GM18498 (cell line): ENCODE data around the gene CLEC3B.

ENCODE experiments used
- ATAC-seq: cut with Tn5 transposase; IDR thresholded peaks from one replicate; pipeline ENCODE4 v1.9.1; 2021; ENCODE audit warnings: mild to moderate bottlenecking, moderate library complexity; ENCODE audit not compliant: unreplicated experiment

Gene CLEC3B

DNA sequence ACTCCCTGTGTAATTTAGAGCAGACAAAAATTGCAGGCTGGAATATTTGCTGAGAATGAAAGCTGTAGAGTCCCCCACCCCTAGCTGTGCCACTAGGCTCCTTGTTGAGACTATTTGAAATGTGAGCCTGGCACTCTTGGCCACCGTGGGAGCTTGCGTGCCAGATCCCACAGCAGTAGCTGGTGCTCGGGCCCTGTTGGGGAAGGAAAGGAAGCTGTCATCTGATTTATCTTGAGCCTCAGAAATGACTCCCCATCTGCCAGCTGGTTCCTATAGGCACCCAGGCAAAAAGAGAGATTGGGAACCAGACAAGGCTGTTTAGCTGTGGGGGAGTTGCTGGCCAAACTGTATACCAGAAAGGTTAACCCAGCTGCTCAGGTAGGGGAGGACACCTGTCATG, 23.4 kb upstream of the CLEC3B start:
- ATAC-seq, result no peak

DNA sequence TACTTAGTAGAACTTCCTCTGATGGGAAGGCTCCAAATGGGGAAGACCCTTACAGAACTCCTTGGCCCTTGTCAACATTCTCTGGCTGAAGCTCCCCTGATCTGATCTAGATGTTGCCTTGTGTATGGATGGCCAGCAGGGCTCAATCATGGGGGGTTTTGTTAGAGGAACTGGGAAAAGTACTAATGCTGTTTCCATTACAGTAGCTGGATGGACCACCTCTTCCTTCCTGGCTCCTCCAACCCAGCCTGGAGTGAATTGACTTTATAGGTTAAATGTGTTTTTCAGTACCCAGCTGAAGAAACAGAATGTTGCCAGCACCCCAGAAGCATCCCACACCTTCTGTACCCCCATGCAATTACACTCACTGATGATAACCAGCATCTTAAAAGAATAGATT, 22.7 kb upstream of the CLEC3B start:
- ATAC-seq, result no peak

DNA sequence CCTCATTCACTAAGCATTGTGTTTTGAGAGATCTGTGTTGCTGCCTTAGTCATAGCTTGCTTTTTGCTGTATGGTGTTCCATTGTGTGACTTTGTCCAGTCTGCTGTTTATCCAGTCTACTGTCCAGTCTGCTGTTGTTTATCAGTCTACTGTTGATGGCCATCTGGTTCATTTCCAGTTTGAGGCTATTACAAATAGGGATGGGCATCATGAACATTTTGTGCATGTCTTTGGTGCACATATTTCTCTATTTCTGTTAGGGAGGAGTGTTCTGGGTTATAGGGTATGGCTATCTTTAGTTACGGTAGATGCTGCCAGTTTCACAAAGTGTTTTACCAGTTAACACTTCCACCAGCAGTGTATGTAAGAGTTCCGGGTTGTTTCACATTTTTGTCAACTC, 22.2 kb upstream of the CLEC3B start:
- ATAC-seq, result no peak

DNA sequence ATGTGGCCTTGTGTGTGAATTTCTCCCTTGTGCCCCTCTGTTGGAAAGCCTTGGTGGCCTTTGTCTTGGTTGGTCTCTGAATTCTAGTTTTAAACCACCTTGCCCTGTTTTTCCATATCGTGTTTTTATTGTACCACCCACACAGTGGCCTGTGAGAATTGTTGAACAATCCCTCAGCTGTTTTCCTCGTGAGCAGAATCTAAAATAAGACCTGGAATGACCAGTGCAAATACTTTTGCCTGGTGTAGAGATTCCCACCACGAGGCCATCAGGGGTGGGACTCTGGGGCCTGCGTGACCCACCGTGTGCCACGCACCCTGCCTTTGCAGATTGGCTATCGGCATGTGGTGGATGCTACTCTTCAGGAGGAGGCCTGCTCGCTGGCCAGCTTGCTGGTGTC, 19.0 kb upstream of the CLEC3B start:
- no peak for ATAC-seq

DNA sequence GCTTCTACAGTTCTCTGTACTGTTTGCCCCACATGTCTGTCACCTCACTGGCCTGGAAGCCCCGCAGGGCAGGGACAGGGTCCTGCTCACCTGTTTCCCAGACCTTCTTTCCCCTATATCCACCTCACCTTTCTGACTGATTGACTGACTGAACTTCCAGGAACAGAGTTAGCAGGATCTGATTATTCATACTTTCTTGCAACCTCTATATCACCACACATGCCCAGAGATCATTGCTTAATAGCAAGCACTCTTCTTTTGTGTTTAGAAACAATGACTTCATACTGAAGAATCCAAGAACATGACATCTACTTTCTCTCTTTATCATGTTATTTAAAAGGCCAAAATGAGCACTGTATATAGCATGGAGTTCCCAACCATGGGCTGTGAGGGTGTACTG, 18.0 kb upstream of the CLEC3B start:
- ATAC-seq, result no peak

DNA sequence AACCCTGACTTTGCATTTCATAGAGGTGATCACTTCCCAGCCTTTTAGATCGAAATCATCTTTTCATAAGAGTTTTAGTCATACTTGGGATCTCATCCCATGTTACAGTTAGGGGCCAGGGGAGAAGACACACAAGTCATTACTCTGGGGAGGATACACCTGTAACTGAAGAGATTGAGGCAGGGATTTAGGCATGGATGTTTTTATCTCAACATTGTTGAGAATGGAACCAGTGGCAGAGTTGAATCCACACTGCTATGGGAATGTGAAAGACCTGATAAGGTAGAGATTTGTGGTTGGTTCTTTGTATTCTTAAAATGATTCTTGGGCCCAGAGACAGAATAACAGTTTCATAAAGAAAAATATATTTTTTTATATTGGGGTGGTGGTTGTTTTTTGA, 16.2 kb upstream of the CLEC3B start:
- no peak for ATAC-seq

DNA sequence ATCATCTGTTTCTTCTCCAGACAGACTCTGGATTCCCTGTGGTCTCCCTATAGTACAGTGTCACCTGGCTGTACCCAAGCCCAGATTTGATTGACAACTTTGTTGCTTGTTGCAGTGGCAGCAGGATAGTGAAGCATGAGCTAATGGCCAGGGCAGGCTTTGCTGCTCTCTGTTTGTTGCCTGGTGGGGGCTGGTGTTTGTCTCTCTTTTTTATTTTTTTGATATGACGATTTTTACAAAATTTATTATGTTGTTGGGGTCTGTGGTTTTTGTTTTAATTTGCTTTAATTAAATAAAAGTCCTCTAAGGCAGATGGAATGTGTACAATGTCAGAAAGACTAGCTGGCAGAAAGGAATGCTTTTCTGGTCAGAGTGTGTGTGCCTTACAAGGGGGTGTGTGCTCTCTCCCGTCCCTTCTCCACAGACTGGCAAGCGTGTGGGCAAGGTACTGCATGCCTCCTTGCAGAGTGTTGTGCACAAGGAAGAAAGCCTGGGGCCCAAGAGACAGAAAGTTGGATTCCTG, 15.2 kb upstream of the CLEC3B start:
- ATAC-seq, result no peak

DNA sequence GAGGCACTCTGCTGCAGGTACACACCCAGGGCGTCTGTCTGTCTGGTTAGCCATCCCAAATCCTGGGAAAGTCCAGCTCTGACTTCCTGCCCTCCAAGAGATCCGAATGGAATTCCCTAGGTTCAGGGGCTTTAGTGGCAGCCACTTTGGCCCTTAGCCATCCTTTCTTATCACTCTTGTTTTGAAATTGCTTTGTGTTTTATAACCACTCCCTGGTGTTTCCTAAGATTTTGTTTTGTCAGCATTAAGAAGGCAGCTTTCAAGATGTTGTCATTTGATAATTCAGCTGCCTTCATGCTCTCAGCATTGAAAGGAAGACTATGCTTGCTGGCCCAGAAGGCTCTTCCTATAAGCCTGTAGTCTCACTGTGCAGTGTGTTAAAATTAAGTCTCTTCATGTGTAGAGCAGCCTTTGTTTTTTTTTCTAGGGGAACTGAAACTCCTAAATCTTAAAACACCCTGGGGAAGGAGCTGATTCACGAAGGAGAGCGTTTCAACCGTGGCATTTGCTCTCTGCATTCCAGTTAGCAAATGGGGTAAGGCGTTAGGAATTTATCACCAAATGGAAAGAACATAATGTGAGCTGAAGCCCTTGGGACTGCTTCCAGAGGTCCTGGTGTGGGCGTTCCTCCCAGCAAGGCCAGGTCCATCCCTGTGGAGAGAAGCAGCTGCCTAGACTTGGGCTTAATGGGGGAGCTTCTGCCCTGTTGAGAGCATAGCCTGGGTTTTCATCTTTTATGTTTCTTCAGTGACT, 14.2 kb upstream of the CLEC3B start:
- no peak for ATAC-seq

DNA sequence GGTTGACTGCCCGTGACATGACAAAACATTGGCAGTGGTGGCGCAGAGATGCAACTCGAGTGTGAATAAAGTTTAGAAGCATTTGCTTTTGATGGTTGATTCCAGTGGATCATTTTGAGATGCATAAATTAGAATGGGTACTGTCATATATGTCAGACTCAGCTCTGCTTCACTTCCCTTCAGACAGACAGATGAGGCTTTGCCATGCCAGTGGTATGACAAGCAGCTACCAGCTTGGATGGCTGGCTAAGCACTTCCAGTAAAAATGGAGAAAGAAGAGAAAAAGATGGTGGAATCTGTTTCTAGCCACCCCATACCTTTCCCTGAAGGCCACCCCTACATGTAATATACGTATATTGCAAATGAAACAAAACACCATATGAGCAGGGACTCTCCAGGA, 13.5 kb upstream of the CLEC3B start:
- no peak for ATAC-seq

DNA sequence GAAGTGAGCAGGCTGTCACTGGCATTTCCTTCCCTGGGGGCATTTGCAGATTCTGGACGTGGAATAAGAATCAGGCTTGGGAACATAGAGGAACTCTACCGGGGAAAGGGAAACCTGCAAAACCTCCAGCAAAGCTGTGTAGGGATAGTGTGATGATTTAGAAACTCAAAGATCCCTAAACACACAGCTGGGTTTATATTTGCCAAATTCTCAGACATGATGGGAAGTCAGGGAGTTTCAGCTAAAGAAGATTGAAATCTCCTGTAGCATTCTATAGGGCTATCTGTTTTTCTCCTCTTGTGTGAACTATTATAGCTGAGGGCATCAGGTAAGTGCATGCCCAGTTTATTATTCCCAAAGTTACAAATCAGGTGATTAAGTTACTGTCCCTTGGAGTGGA, 9.2 kb upstream of the CLEC3B start:
- ATAC-seq, result no peak

DNA sequence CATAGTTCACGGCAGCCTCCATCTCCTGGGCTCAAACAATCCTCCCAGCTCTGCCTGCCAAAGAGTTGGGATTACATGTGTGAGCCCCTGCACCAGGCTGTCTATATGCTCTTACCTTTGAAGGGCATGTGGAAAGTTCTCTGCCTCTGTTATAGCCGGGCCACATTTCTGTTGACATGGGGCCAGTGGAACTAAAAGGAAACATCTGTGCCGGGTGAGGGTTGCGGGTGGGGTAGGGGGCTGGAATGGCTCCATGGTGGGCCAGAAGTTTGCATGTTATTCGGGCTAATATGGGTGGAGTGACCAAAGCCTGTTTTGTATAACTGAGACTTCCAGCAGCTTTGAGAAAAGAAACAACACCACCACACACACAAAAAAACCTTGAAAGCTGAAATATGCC, 8.3 kb upstream of the CLEC3B start:
- no peak for ATAC-seq

DNA sequence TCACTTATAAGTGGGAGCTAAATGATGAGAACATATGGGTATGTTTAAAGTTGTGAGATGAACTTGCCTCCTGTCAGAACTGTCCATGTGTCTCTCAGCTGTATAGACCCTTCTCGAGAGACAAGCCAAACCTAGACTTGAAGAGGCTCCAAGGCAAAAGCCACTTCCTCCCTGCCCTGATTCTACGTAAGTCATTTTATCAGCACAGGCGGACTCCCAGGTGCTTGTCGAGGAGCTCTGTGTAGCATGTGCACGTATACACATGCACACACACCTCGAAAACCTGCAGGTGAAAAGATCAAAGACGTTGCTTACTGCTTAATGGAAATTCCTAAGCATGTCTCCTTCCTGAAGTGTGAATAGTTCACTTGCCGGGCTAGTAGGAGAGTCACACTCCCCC, 5.6 kb upstream of the CLEC3B start:
- ATAC-seq, result no peak

DNA sequence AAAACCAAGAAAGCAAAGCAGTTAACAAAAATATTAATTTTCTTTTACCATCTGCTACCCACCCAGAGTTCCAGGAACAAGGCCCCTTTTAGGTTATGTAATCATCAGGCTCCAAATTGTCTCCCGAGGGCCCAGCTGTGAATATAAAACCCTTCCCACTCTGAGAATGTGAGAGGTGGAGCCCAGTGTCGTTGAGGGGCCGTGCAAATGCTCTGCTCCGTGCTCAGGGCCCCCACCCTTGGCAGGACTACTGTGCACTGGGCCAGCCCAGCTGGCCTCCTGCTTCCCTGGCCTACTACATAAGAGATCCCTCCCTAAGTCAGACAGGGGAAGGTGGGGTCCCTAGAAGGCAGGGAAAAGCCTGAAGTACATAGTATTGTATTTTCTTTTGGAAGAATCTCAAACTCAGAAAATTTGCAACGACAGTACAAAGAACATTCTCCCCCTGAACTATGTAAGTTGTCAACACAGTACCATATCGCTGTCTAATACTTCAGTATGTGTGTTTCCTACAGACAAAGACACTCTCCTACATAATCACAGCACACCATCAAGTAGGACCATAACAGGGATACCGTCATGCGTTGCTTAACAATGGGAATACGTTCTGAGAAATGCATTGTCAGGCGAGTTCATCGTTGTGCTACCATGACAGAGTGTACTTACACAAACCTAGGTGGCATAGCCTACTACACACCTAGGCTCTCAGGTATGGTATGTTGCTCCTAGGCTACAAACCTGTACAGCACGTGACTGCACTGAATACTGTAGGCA, 4.4 kb upstream of the CLEC3B start:
- no peak for ATAC-seq

DNA sequence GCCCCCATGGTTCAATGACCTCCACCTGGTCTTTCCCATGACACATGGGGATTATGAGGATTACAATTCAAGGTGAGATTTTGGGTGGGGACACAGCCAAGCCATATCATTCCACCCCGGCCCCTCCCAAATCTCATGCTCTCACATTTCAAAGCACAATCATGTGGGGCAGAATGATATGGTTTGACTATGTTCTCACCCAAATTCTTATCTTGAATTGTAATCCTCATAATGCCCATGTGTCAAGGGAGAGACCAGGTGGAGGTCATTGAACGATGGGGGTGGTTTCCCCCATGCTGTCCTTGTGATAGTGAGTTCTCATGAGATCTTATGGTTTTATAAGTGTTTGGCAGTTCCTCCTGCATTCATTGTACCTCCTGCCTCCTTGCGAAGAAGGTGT, 2.4 kb upstream of the CLEC3B start:
- ATAC-seq, result no peak

DNA sequence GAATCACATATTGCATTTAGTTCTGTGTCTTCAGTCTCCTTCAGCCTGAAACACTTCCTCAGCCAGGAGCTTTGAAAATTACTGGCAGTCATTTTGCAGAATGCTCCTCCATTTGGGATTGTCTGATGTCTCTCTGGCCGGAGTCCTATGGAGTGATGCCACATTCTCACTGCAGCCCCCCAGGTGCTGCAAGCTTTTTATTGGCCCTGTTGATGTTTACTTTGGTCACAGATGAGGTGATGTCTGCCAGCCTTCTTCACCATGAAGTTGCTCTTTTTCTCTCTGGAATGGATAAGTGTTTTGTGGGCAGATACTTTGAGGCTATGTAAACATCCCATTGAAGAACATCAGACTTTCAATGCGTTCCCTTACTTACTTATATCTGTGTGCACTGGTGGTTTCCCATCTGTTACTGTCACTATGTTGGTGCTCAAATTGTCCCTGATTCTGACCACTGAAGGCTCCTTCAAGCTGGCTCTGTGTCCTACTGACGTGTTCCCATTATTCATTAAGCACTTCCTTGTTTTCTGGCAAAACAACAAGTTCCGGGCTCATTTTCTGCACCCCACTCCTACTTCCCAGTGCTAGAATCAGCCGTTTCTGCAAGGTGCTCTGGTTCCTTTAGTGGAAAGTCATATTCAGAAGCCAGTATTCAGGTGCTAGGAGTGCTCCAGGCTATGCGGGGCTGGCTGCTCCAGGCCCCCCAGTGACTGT, 1.4 kb upstream of the CLEC3B start:
- no peak for ATAC-seq

DNA sequence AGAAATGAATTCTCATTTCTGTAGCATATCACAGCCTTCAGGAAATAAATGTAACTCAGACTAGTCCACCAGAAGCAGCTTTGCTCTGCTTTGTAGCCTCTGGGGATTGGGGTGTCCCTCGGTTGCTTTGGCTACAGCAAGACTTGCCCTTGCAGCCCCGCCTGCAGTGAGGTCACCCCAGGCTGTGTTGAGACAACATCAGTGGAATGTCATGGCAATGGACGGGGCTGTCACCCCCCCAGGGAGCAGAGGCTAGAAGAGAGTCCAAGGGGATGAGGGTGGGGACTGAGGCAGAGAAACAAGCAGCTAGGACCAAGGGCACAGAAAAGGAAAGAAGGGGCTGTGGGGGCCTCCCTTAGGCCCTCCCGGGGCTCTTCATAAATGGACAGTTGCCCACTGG, 854 bp downstream of the CLEC3B start:
- no peak for ATAC-seq

DNA sequence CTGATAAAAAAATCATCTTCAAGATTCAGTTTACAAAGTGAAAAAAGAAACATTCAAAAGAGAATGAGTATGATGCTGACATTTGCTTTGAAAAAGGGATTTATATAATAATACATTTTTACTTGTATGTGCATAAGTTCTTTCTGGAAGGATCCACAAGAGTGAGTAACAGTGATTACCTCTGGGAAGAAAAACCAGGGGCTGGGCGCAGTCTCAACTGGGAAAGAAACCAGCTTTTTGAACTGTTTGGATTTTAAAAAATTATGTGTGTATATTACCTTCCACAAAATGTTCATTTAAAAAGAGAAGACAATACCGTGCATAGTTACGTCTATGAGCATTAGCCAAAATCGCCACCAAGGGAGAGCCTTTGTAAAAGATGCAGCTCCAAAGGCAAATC, 1.3 kb downstream of the CLEC3B start:
- no peak for ATAC-seq

DNA sequence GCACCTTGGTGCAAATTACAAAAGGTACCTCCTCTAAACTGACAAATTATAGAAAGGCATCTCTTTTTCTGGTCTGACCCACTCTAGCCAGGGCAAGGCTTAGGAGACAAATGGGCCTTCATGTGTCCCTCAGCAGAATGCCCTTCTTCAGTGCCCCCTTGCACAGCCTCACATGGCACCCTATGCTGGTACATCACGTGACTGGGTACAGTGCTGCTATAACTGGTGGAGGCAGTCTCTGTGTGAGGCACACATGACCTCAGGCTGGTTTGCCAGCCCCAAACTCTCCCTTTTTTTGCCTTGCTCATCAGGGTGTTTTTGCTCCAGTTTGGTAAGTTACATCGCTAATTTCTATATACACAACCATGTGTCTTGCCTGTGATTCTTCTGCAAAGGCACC, 3.1 kb downstream of the CLEC3B start:
- no peak for ATAC-seq

DNA sequence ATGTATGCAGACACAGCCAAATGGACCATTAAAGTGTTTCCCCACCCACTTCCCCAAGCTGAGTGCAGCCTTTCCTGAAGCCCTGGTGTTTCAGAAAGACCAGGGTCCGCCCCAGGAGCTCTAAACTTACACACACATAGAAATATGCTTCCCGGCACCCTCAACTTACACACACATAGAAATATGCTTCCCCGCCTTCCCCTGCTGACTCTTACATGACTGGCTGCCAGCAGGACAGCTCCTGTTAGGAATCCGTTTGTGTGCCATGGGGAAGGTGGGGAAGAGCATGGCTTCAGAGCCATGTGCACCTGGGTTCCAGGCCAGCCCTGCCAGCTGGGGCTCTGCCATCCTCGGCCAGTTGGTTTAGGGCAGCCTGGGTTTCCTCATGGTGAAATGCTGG, 3.6 kb downstream of the CLEC3B start:
- no peak for ATAC-seq

DNA sequence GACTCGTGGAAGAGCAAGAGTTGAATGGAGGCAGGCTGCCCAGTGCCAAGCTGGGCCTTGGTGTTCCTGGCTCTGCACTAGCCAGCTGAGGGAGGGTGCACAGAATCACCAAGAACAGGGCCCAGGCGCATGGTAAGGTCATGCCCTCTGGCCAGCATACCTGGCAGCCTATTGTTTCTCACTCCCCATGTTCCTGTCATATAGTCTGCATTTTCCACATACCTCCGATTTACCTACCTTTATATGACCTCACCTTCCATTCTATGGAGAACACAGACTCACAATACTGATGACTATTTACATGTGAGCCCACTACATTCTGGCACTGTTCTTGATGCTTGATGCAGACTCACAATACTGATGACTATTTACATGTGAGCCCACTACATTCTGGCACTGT, 5.4 kb downstream of the CLEC3B start:
- ATAC-seq, result no peak

DNA sequence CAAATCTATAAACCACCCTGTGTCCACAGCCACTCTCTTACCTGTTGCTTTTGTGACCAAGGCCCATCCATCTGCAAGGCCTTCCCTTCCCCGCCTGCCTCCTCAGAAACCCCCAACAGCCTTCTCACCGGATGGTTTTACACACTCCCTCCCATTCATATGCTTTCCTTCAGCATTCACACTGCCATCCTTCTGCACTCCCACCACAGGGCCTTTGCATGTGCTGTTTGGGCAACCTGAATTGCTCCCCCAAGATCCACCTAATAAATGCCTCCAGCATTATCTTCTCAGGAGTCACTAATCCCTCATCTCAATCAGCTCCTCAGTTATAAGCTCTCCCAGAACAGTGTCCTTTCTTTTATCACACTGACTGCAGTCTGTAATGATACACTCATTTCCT, 6.0 kb downstream of the CLEC3B start:
- no peak for ATAC-seq

DNA sequence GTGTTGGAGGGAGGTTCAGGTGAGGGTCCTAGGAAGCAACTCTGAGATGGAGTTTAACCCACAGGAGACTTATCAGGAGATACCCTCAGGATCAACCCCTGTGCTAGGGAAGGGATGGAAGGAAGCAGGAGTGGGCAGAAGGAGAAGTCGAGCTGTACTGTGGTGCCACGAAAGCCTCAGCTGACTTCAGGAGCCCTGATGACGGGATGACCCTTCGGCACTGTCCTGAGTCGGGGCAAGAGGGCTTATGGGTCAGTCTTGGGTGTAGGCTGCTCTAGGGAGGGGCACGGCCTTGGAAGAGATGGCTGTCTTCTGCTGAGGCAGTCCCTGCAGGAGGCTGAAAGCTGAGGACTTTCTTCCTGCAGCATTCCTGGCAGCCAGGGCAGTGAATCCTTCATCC, 7.7 kb downstream of the CLEC3B start:
- ATAC-seq, result no peak
